IMR-90 (cell line): ENCODE results near the gene NDC80. TPM values are rescaled to one million over a fixed set of nuclear protein-coding genes. Genes with fewer than 3 reads are reported as not detected.

Experiments used
- ATAC-seq: fragments of 200-7000 bp; cut with Tn5 transposase; 2 replicates; pipeline ENCODE4 v1.9.1; 2020; ENCODE audit warnings: low read depth, mild to moderate bottlenecking, moderate library complexity
- BruUV-seq: library from RNA; stranded (reverse); fragments of 400-500 nt; replicated peaks from 2 replicates; lab custom pipeline; 2021; lab: Mats Ljungman, UMichigan
- CTCF ChIA-PET: fragments of 300-600 bp; formaldehyde crosslinking; extraction: SDS; loops from one replicate; lab custom pipeline; 2021; ENCODE audit warnings: antibody characterized with exemption; lab: Yijun Ruan, JAX
- POLR2A ChIA-PET: fragments of 300-600 bp; sonication (Branson Sonifier 250); formaldehyde crosslinking; loops from one replicate; lab custom pipeline; 2022; ENCODE audit warnings: antibody characterized with exemption; ENCODE audit not compliant: unreplicated experiment; lab: Charles Lee
- DNase-seq: peaks from one replicate; pipeline ENCODE4 v3.0.0; 2013
- H2AFZ ChIP-seq: replicated peaks from 2 replicates; pipeline ENCODE3; 2013; ENCODE audit warnings: low read length, mild to moderate bottlenecking; ENCODE audit not compliant: poor library complexity
- H2AK5ac ChIP-seq: 2 replicates; pipeline ENCODE4 v1.6.1; 2013; ENCODE audit warnings: low read depth, low read length, inconsistent platforms
- H2AK9ac ChIP-seq: replicated peaks from 2 replicates; pipeline ENCODE3; 2013; ENCODE audit warnings: mild to moderate bottlenecking, low read depth, low read length, moderate library complexity; ENCODE audit not compliant: poor library complexity
- H2BK120ac ChIP-seq: 2 replicates; pipeline ENCODE4 v1.6.1; 2013; ENCODE audit warnings: low read depth, low read length, inconsistent platforms
- H2BK15ac ChIP-seq: 3 replicates; pipeline ENCODE4 v1.6.1; 2013; ENCODE audit warnings: low read depth, low read length, inconsistent platforms
- H2BK20ac ChIP-seq: 2 replicates; pipeline ENCODE4 v1.6.1; 2013; ENCODE audit warnings: low read depth, mild to moderate bottlenecking, inconsistent platforms, low read length, moderate library complexity
- H2BK5ac ChIP-seq: 2 replicates; pipeline ENCODE4 v1.6.1; 2013; ENCODE audit warnings: mild to moderate bottlenecking, low read depth, low read length, inconsistent platforms; ENCODE audit not compliant: poor library complexity, severe bottlenecking
- H3K14ac ChIP-seq: replicated peaks from 2 replicates; pipeline ENCODE4 v1.6.1; 2013; ENCODE audit warnings: low read depth, low read length, inconsistent platforms
- H3K18ac ChIP-seq: 2 replicates; pipeline ENCODE4 v1.6.1; 2013; ENCODE audit warnings: low read depth, low read length, control low read depth
- H3K23ac ChIP-seq: 2 replicates; pipeline ENCODE4 v1.6.1; 2013; ENCODE audit warnings: low read depth, low read length, inconsistent platforms
- H3K27ac ChIP-seq: 2 replicates; pipeline ENCODE4 v1.5.1; 2013; ENCODE audit warnings: mild to moderate bottlenecking, control low read depth, low read length; ENCODE audit not compliant: insufficient read depth
- H3K27me3 ChIP-seq: 2 replicates; pipeline ENCODE4 v1.6.1; 2013; ENCODE audit warnings: low read length; ENCODE audit not compliant: control insufficient read depth, insufficient read depth
- H3K36me3 ChIP-seq: 2 replicates; pipeline ENCODE4 v1.6.1; 2013; ENCODE audit warnings: low read length, mixed read lengths; ENCODE audit not compliant: control insufficient read depth, insufficient read depth
- H3K4ac ChIP-seq: 2 replicates; pipeline ENCODE4 v1.6.1; 2013; ENCODE audit warnings: low read depth, low read length, inconsistent platforms
- H3K4me1 ChIP-seq: 2 replicates; pipeline ENCODE4 v1.6.1; 2013; ENCODE audit warnings: low read length, mixed read lengths; ENCODE audit not compliant: control insufficient read depth, insufficient read depth
- H3K4me2 ChIP-seq: 2 replicates; pipeline ENCODE4 v1.6.1; 2013; ENCODE audit warnings: low read depth, mild to moderate bottlenecking, control low read depth, low read length, moderate library complexity
- H3K4me3 ChIP-seq: 2 replicates; pipeline ENCODE4 v1.5.1; 2013; ENCODE audit warnings: low read depth, mild to moderate bottlenecking, control low read depth, low read length, moderate library complexity; ENCODE audit not compliant: insufficient read depth
- H3K56ac ChIP-seq: 2 replicates; pipeline ENCODE4 v1.6.1; 2013; ENCODE audit warnings: low read length, inconsistent platforms; ENCODE audit not compliant: insufficient read depth; ENCODE audit errors: extremely low read depth
- H3K79me1 ChIP-seq, 2 experiments: 2 replicates each; pipeline ENCODE4 v1.6.1; 2013; ENCODE audit warnings: low read length in 2 of 2, inconsistent platforms in 1 of 2, low read depth in 1 of 2
- H3K9ac ChIP-seq: 2 replicates; pipeline ENCODE4 v1.6.1; 2013; ENCODE audit warnings: low read depth, low read length, control low read depth
- H3K9me1 ChIP-seq: 2 replicates; pipeline ENCODE4 v1.6.1; 2013; ENCODE audit warnings: low read length, inconsistent platforms; ENCODE audit not compliant: insufficient read depth
- H3K9me3 ChIP-seq: 2 replicates; pipeline ENCODE4 v1.6.1; 2013; ENCODE audit warnings: low read length; ENCODE audit not compliant: control insufficient read depth, insufficient read depth
- H4K20me1 ChIP-seq: 2 replicates; pipeline ENCODE4 v1.6.1; 2013; ENCODE audit warnings: low read length, inconsistent platforms; ENCODE audit not compliant: insufficient read depth
- H4K5ac ChIP-seq: 2 replicates; pipeline ENCODE4 v1.6.1; 2013; ENCODE audit warnings: mild to moderate bottlenecking, low read depth, low read length, control low read depth
- H4K8ac ChIP-seq, 2 experiments: 2 replicates each; pipeline ENCODE4 v1.6.1; 2013; ENCODE audit warnings: low read depth in 2 of 2, low read length in 2 of 2, control low read depth in 1 of 2, inconsistent platforms in 1 of 2
- H4K91ac ChIP-seq: 2 replicates; pipeline ENCODE4 v1.6.1; 2013; ENCODE audit warnings: low read depth, low read length, inconsistent platforms; ENCODE audit not compliant: insufficient read depth
- CEBPB ChIP-seq: IDR thresholded peaks from 2 replicates; pipeline ENCODE4 v1.6.1; 2012; ENCODE audit warnings: low read depth, low read length, improper control_type of control experiment
- CHD1 ChIP-seq: IDR thresholded peaks from 2 replicates; pipeline ENCODE4 v1.6.1; 2012; ENCODE audit warnings: low read depth, low read length, improper control_type of control experiment
- ELK1 ChIP-seq: fragments of 150-350 bp; IDR thresholded peaks from 2 replicates; pipeline ENCODE4 v1.6.1; 2016; ENCODE audit warnings: low read depth, mild to moderate bottlenecking, low read length, moderate library complexity, borderline replicate concordance
- RAD21 ChIP-seq: IDR thresholded peaks from 2 replicates; pipeline ENCODE4 v1.6.1; 2012; ENCODE audit warnings: low read length, improper control_type of control experiment
- USF2 ChIP-seq: fragments of 150-350 bp; IDR thresholded peaks from 2 replicates; pipeline ENCODE4 v1.6.1; 2017; ENCODE audit warnings: mild to moderate bottlenecking, antibody characterized with exemption, low read length, low read depth
- WGBS, 2 experiments: methylation state at CpG; one replicate each; pipeline versions ENCODE4 v1.1.5 to v1.1.7; 2013; ENCODE audit warnings: missing lambda C conversion rate in 2 of 2; ENCODE audit not compliant: insufficient read length in 1 of 2; ENCODE audit errors: extremely low coverage in 2 of 2; 5-methylcytosine and 5-hydroxymethylcytosine counted together
- dilution Hi-C: fragments of 300-500 bp; cut with HindIII; formaldehyde crosslinking; loops from one replicate; pipeline ENCODE4 v1.14.3; 2018; ENCODE audit warnings: low sequenced_read_pairs; ENCODE audit not compliant: unreplicated experiment
- in situ Hi-C: fragments of 300-500 bp; cut with MboI; formaldehyde crosslinking; loops from 3 replicates; pipeline ENCODE4 v1.14.3; 2019; ENCODE audit warnings: low sequenced_read_pairs, inconsistent platforms, mixed read lengths
- intact Hi-C: fragments of 100-400 bp; cut with micrococcal nuclease; formaldehyde crosslinking; loops from 2 replicates; pipeline ENCODE4 v1.10.0; 2022
- polyA plus RNA-seq, 3 experiments: library from polyadenylated mRNA; depleted of rRNA; stranded (reverse); fragments of >200 nt; gene quantifications; 2 replicates each; pipeline ENCODE4 v1.2.3, GENCODE V29; 2012; ENCODE audit warnings: low replicate concordance in 1 of 3
- total RNA-seq: library from RNA; depleted of rRNA; stranded (reverse); fragments of >200 nt; gene quantifications from 2 replicates; pipeline ENCODE4 v1.2.3, GENCODE V29; 2012

NDC80 gene
- total and polyA plus RNA-seq, 2 of the 4 experiments (the other 2 are of a cell fraction) = 11.8 to 15.5 TPM

GRCh38 chr18:2651981-2652380 lies 80.6 kb downstream of the NDC80 start:
- Histone ChIP-seq H3K4me3 (no peak overlapping the region), H4K91ac (no peak overlapping the region), H2BK120ac (no peak overlapping the region), H3K4me2 (no peak overlapping the region), H3K27ac (no peak overlapping the region), H3K4ac (no peak overlapping the region), H3K14ac (no peak overlapping the region), H3K9me1 (no peaks in the 10 kb centered on the region), H3K36me3 (no peaks in the 10 kb centered on the region), H2BK15ac (no peak overlapping the region), H3K23ac (no peak overlapping the region), H4K8ac (no peak overlapping the region), H3K79me1 (peaks cover 0 to 4% of the 10 kb centered on the region in 2 experiments; a peak in 1 of 4 replicates), H2BK20ac (no peak overlapping the region), H2BK5ac (no peak overlapping the region), H4K20me1 (peaks cover 9% of the 10 kb centered on the region; the same call in 1 of the 2 replicates), H2AFZ (no peak overlapping the region), H2AK5ac (no peak overlapping the region), H3K18ac (no peak overlapping the region), H4K5ac (no peak overlapping the region), H3K56ac (no peak overlapping the region), H3K4me1 (no peaks in the 10 kb centered on the region; the same call in 1 of the 2 replicates), H3K27me3 (no peaks in the 10 kb centered on the region), H3K9me3 (no peaks in the 10 kb centered on the region), H3K9ac (no peak overlapping the region), H2AK9ac (no peak overlapping the region)
- intact Hi-C loops (no loop called here), in situ Hi-C loops (no loop called here), dilution Hi-C loops (no loop called here)
- BruUV-seq = no TSS peak
- DNase-seq = no peak
- ATAC-seq = no peak
- POLR2A ChIA-PET = no interaction called here
- TF ChIP-seq RAD21 (no peak), USF2 (no peak), CHD1 (no peak), ELK1 (no peak), CEBPB (peak; percentile 44; the same call in 1 of the 2 replicates)
- WGBS, 2 experiments = no CpG with 5 or more reads among the region's 1 CpG
- CTCF ChIA-PET = no interaction called here
